Activated CD4-positive, alpha-beta T cell treated with anti-CD3 and anti-CD28 coated beads, Interleukin-2, amount 50 U/mL, for 1 hour (primary cell): ENCODE measurements around the gene KXD1.
"Not testable (repeated sequence)": the region's sequence is repeated elsewhere in the genome, so short reads cannot be mapped to it uniquely, and the experiment has no call there.

ENCODE experiments used
- DNase-seq: peaks from one replicate; pipeline ENCODE4 v3.0.0-alpha.2; 2020

The KXD1 gene

GRCh38 chr19:18557411-18558201 lies at the start of gene KXD1:
Gene KXD1, plus strand, starts transcription at chr19:18557870. Its CDS starts 4,187 bp downstream, at chr19:18562057.
- peak; percentile 97 for DNase-seq

- no peak for DNase-seq
Measured at GRCh38 chr19:18508585-18508984, 49.1 kb upstream of the KXD1 start.

- DNase-seq: no peak
Measured at GRCh38 chr19:18510216-18510615, 47.5 kb upstream of the KXD1 start.

DNA sequence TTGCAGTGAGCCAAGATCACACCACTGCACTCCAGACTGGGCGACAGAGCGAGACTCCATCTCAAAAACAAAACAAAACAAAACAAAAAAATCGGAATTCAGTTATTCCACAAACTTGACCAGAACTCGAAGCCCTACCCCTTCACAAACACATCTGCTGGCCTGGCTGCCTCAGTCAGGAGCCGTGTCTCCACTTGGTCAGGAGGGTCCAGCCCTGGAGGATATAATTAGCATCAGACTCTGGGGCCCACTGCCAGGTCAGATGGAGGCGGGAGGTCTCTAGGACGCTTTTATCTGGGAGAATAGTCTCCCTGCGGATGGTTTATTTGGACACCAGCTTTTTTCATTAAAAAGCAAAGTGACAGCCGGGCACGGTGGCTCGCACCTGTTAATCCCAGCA lies 43.8 kb upstream of the KXD1 start:
- DNase-seq: no peak

DNA sequence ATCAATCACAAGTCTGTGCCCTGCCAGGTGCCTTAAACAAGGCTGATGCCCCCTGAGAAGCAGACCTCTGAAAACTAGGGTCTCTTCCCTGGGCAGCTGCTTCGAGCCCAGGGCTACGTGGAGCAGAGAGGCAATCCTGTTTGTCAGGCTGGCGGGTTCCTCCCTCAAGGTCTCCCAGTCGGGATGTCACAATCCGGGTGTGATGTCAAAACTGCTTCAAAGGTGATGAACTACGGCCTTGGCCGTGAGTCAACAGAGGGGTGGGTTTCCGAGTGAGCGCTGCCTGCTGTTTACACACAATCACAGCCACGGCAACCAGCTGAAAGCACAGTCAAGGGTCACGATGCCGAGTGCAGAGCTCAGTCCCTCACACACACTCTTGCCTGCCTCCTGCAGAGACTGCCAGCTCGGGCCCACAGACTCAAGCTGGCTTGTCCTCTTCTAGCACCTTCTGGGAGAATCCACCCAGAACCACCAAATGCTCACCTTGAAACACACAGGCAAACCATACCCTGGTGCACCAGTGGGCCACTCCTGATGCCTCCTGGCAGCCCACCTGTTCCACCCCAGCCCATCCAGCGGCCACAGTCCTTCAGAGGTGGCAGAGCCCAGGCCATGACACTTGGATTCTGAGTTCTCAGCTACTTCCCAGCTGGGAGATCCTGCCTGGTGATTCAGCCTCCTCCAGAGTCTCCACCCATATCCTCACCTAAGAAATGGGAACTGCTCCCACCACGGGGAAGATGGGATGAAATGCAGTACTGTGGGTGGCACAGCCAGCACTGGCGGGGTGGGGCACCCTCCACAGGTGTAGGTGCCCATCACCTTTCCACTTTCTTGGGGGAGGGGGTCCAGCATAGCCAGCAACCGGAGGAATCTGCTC lies 42.6 kb upstream of the KXD1 start:
- peak; percentile 34 for DNase-seq

DNA sequence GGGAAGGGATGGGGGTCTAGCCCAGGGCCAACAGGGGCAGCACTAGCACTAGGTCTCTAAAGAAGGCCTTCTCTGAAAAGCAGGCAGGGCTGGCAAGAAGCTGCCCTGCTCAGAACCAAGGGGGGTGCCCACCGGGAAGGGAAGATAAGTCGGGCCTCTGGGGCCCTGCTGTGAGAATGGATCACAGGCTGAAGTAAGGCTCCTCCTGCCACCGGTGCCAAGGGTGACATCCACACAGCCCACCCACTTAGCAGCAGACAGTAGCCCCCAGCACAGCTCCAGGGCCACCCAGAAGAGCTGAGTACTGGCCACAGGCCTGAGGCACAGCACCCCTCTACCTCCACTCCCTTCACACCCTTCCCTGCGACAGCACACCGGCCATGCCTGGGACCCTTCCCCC lies 41.7 kb upstream of the KXD1 start:
- no peak for DNase-seq

- DNase-seq: no peak
Measured at GRCh38 chr19:18517606-18518005, 40.1 kb upstream of the KXD1 start.

- DNase-seq: no peak
Measured at GRCh38 chr19:18518639-18519038, 39.0 kb upstream of the KXD1 start.

DNA sequence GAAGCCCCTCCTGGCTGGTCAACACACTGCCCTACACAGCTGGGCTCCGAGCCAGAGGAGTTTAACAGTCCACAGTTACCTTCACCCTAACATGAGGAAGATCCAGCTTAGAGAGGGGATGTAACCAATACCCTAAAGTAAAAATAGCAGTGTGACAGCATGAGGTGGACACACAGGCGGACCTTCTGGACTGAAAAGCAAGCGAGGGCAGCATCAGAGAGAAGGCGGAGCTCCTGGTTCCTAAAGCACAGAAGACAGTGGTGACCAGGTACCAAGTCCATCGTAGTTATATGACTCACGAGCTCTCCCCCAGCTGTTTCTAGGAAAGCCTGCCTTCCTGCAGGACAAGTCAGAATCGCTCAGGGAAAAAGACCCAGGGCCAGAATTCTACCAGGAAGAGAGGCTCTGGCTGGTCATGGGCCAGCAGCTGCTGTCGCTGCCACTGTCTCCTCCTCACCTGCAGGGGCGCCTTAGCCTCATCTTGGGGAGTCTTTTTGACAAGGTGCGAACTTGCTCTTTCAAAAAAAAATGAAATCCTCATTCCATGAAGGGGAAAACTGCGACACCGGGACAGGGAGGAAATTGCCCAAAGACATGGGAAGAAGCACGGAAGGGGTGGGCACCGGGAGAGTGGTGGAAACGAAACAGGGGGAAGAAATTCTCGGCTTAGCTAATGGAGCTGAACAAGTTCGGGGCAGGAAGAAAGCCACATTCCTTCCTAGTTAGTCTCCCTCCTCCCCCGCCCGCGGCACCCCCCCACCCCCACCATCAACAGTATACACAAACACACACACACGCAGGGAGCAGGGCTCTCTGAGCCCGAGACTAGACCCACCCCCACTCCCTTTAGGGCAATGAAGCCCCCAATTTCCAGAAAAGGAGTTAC lies 37.5 kb upstream of the KXD1 start:
- DNase-seq: peak; percentile 55

DNA sequence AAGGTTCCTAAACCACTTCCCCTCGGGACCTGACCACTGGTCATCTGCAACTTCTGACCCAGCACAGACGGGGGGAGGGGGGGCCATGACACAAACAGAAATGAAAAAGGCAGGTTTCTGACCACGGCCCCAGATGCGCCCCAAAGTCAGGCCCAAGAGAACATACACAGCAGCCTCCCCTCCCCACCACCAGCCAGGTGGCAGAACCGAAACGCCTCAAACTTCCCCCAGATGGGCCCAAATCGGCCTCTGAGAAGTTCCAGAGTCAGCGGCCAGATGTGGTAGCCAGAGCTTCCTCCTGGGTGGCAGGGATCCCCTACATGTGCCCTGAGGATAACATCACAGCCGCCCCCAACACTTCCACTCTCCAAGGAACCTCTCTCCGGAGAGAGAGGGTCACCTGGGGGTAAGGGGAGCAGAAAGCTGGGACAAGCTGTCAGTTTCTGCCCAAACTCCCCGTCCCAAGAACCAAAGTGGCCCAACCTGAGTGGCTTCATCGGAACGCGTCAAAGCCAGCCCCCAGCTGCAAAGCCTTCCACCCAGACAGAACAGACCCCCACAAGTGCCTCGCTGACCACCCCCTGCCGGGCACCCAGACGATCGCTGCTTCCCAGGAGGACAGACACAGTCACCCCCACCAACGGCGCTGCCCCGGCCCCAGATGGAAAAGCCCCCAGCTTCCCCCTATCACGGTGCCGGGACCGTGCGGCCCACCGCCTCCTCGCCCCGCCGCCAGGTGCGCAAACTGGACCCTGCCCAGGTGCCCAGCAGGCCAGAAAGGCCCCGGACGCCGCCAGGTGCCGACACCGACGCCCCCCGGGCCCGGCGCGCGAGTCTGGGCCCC lies 36.6 kb upstream of the KXD1 start:
- peak; percentile 15 for DNase-seq

DNA sequence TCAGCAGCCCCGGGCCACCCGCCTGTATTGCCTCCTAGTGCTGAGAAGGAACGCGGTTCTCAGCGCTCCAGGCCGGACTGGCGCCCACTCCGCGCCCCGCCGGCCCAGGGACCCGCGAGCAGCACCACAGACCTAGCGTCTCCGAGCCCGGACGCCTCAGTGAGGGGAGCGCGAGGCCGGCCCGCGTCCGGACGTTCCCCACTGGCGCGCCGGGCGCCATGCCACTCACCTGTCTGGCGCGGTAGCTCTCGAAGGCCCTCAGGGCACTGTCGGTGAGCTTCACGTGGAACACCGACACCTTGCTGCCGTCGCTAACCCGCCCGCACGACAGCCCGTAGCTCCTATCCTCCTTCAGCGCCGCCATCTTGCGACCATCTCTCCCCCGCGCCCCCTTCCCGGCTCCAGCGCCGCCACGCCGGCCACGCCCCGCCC lies 36.0 kb upstream of the KXD1 start, which contains the start of gene ELL:
Gene ELL, minus strand, starts transcription at position 379 of the 432 bp plus-strand sequence. Its CDS starts 15 bp downstream, at position 364.
- no peak for DNase-seq

DNA sequence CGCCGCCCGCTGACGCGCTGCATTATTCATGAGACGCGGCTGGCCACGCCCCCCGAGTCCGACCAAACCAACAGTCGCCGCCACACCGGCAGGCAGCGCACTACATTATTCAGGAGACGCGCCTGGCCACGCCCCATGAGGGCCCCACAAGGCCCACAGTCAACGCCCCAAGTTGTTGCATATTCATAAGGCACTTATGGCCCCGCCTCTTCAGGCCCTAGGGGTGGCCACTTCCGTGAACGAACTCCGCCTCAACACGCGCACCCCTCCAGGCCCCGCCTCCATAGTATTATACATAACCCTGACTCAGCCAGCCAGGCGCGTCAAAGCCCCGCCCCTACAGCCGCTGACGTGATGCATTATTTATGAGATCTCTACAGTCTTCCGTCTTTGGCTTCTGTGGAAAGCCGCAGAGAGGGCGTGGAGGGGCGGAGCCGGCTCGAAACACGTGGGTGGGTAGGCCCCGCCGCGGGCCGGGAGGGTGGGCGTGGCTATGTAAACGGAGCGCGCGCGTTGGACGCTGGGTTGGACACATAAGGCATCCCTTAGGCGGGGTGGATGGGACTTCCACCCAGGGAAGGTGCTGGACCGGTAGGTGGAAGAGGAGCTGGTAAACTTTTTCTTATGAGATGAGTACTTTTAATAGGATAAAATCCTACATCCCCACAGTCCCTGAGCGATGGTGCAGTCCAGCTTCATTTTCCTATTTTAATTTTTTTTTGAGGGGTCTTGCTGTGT lies 35.4 kb upstream of the KXD1 start:
- DNase-seq: peak; percentile 100

DNA sequence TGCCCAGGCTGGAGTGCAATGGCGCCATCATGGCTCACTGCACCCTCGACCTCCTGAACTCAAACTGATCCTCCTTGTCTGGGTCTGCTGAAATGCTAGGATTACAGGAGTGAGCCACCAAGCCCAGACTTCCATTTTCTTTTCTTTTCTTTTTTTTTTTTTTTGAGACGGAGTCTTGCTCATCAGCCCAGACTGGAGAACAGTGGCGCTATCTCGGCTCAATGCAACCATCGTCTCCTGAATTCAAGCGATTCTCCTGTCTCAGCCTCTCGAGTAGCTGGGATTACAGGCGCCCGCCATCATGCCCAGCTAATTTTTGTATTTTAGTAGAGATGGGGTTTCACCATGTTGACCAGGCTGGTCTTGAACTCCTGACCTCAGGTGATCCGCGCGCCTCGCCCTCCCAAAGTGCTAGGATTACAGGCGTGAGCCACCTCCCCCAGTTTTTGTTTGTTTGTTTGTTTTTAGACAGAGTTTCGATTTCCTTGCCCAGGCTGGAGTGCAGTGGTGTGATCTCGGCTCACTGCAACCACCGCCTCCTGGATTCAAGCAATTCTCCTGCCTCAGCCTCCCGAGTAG lies 34.7 kb upstream of the KXD1 start:
- not testable (repeated sequence) for DNase-seq

GRCh38 chr19:18523841-18524240 lies 33.8 kb upstream of the KXD1 start:
- DNase-seq: no peak

GRCh38 chr19:18526316-18526715 lies 31.4 kb upstream of the KXD1 start:
- DNase-seq: no peak

DNA sequence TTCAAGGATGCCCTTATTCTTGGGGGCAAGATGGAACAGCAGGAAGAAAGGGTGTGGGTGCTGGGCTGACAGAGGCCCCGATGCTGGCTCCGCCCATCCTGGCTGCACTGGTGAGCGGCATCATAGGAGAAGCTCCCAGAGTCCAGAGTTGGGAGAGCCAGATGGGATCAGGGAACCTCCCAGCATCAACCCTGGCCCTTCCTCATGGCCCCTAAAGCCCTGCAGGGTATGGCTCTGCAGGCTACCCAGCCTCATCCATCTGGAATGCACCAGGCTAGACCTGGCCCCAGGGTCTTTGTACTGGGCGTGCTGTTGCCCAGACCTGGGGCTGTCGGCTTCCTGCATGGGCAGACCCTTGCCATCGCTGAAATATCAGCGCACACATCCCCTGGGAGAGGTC lies 27.9 kb upstream of the KXD1 start:
- no peak for DNase-seq

- DNase-seq: no peak
Measured at GRCh38 chr19:18531485-18531884, 26.2 kb upstream of the KXD1 start.

- DNase-seq: no peak
Measured at GRCh38 chr19:18532168-18532890, 25.3 kb upstream of the KXD1 start.

DNA sequence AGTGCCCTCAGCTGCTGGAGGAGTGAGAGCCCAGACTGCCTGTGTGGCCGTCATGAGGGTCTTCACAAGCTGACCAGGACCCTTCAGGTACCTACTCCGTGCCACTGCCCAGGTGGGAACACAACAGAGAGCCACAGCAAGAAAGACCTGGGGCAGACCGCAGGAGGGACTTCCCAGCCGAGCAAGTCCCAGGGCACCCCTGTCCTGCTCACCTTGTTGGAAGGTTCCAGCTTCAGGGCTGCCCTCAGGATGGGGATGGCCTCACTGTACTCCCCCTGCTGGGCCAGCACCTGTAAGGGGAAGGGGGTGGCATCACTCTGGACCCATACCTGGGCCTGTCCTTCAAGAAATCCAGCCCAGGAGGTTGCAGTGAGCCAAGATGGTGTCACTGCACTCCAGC lies 24.6 kb upstream of the KXD1 start:
- DNase-seq: no peak

GRCh38 chr19:18536475-18536874 lies 21.2 kb upstream of the KXD1 start:
- no peak for DNase-seq
